ENCODE results near the gene ERICH2.
A peak's percentile ranks its signal among the peaks of the same experiment; 100 is the strongest.

Gene ERICH2

DNA sequence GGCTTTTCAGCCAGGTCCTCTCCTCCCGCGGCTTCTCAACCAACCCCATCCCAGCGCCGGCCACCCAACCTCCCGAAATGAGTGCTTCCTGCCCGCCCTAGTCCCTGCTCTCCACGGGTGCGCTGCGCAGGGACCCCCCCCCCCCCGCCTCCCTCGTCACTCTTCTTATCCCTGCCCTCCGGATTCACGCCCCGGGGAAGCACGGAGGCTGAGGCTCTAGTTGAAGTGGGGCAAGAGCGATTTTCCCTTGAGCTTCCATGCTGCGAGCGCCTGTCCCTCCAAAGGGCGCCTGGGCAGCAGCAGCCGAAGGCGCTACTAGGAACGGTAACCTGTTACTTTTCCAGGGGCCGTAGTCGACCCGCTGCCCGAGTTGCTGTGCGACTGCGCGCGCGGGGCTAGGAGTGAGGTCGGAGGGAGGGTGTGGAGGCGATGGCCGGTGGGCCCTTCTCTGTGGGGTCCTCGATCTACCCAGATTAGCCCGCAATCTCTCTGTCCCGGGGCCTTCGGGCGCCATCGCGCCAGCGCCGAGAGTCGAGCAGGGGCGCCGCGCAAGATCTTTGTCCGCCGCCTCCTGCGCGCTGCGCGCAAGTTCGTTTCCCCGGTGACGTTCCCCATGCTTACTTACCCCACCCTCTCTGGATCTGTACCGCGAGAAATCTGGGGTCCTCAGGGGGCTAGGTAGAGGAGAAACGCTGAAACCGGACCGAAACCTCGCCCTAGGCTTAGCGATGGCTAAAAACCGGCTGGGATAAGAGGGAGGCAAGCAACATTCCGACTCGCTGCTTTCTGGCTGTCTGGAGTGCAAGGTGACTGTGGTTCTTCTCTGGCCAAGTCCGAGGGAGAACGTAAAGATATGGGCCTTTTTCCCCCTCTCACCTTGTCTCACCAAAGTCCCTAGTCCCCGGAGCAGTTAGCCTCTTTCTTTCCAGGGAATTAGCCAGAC lies 47.2 kb downstream of the ERICH2 start:
- Histone ChIP-seq H3K4me2 (peak overlapping the region; percentile 92 to 100 (median 98)), H3K27me3 (peaks cover 96 to 98% (median 97%) of the 10 kb centered on the region in 11 experiments), H3K4me1 (peaks cover 17 to 45% (median 34%) of the 10 kb centered on the region in 10 experiments), H3K4me3 (peak overlapping the region; percentile 51 to 68 (median 58)), H3K9me3 (replicated peaks in 1 of 11) (peaks cover 9 to 41% (median 30%) of the 10 kb centered on the region in 11 experiments), H3K9ac (peak overlapping the region in 7 of 11 experiments; percentile 21 to 47 (median 28); a peak in 6 of 22 replicates), H3K27ac (no peak overlapping the region), H3K36me3 (no peaks in the 10 kb centered on the region), H4K20me1 (peaks cover 0 to 64% (median 26%) of the 10 kb centered on the region in 11 experiments; a peak in 15 of 22 replicates)
- TF ChIP-seq Cebpa-rat (IDR thresholded peaks at IDR 0.05), result no peak

GRCh38 chr2:170818036-170818751 lies 48.0 kb downstream of the ERICH2 start:
- H3K36me3 ChIP-seq, result no peaks in the 10 kb centered on the region
- no peak for TF ChIP-seq Cebpa-rat (IDR thresholded peaks at IDR 0.05)
- no peak overlapping the region for H3K9ac ChIP-seq
- no peak overlapping the region for H3K4me2 ChIP-seq
- no peak overlapping the region for H3K27ac ChIP-seq
- H3K4me3 ChIP-seq, result no peak overlapping the region
- H3K9me3 ChIP-seq (replicated peaks in 1 of 11), result peaks cover 17 to 49% (median 39%) of the 10 kb centered on the region in 11 experiments
- H4K20me1 ChIP-seq, result peaks cover 0 to 69% (median 24%) of the 10 kb centered on the region in 11 experiments; a peak in 15 of 22 replicates
- peaks cover 100% of the 10 kb centered on the region in 11 experiments for H3K27me3 ChIP-seq
- peaks cover 17 to 45% (median 34%) of the 10 kb centered on the region in 10 experiments for H3K4me1 ChIP-seq

- Histone ChIP-seq H3K27me3 (peaks cover 100% of the 10 kb centered on the region in 11 experiments), H3K4me2 (no peak overlapping the region), H4K20me1 (peaks cover 0 to 62% (median 20%) of the 10 kb centered on the region in 11 experiments; a peak in 15 of 22 replicates), H3K4me1 (peaks cover 17 to 43% (median 34%) of the 10 kb centered on the region in 10 experiments), H3K4me3 (no peak overlapping the region), H3K9ac (no peak overlapping the region), H3K9me3 (replicated peaks in 1 of 11) (peaks cover 19 to 56% (median 40%) of the 10 kb centered on the region in 11 experiments), H3K36me3 (no peaks in the 10 kb centered on the region), H3K27ac (no peak overlapping the region)
- no peak for TF ChIP-seq Cebpa-rat (IDR thresholded peaks at IDR 0.05)
Observed at GRCh38 chr2:170818752-170819470, 48.7 kb downstream of the ERICH2 start.

DNA sequence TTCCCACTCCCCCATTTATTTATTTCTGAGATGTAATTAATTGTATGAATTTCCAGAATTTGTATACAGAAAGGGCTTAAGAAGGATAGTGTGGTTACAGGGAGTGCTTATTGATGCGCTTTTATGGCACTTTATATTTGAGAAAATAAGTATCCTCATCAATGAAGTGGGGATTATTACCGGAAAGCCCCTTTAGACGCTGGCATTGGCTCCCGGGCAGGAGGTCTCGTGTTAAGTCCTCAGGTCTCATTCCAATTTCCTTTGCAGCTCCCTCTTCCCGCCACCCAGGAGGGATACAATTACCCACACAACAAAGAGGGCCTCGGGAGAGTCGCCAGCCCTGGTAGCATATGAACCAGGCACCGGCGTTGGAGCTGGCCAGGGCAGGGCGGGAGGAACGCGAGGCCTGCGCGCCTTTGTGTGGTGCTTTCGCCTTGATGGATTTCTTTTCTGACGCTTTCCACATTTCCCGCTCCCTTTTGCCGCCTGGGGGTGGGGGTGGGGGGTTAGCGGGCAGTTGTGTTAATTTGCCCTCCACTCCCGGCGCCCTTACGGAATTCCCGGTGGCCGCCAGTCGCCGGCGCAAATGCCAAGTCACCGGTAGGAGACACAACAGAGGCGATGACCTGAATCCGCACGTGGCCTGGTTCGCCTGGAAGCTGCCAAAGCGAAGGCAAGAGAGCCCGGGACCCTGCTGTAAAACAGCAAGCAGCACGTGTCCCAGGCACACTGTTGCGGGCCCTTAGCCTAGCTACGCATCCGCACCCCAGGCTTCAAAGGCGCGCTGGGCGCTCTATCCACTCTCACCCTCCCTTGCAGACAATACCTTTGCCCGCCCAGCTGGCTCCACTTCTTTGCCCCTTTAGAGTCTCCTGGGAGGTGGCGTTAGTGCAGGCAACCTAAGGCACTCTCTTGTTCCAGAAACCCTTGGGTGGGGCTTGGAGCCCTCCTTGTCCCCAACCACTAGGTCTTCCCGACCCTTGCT lies 49.8 kb downstream of the ERICH2 start:
- Histone ChIP-seq H3K36me3 (no peaks in the 10 kb centered on the region), H3K4me3 (peak overlapping the region in 6 of 10 experiments; percentile 2 to 24 (median 13); a peak in 4 of 20 replicates), H3K4me1 (peaks cover 17 to 44% (median 34%) of the 10 kb centered on the region in 10 experiments), H3K9ac (no peak overlapping the region), H3K27ac (no peak overlapping the region), H4K20me1 (peaks cover 0 to 55% (median 17%) of the 10 kb centered on the region in 11 experiments; a peak in 15 of 22 replicates), H3K27me3 (peaks cover 99 to 100% (median 100%) of the 10 kb centered on the region in 11 experiments), H3K9me3 (replicated peaks in 1 of 11) (peaks cover 19 to 59% (median 40%) of the 10 kb centered on the region in 11 experiments), H3K4me2 (peak overlapping the region in 10 of 11 experiments; percentile 8 to 56 (median 49); a peak in 10 of 22 replicates)
- TF ChIP-seq Cebpa-rat (IDR thresholded peaks at IDR 0.05), result no peak

GRCh38 chr2:170820757-170821530 lies 50.8 kb downstream of the ERICH2 start:
- no peak overlapping the region for H3K9ac ChIP-seq
- H3K36me3 ChIP-seq, result no peaks in the 10 kb centered on the region
- peaks cover 11 to 38% (median 29%) of the 10 kb centered on the region in 10 experiments for H3K4me1 ChIP-seq
- peak overlapping the region; percentile 8 to 56 (median 48); a peak in 20 of 22 replicates for H3K4me2 ChIP-seq
- H4K20me1 ChIP-seq, result peaks cover 0 to 46% (median 11%) of the 10 kb centered on the region in 11 experiments; a peak in 12 of 22 replicates
- peaks cover 19 to 59% (median 40%) of the 10 kb centered on the region in 11 experiments for H3K9me3 ChIP-seq (replicated peaks in 1 of 11)
- TF ChIP-seq Cebpa-rat (IDR thresholded peaks at IDR 0.05), result no peak
- H3K4me3 ChIP-seq, result peak overlapping the region in 7 of 10 experiments; percentile 7 to 24 (median 17); a peak in 10 of 20 replicates
- H3K27ac ChIP-seq, result no peak overlapping the region
- peaks cover 96 to 100% (median 100%) of the 10 kb centered on the region in 11 experiments for H3K27me3 ChIP-seq

DNA sequence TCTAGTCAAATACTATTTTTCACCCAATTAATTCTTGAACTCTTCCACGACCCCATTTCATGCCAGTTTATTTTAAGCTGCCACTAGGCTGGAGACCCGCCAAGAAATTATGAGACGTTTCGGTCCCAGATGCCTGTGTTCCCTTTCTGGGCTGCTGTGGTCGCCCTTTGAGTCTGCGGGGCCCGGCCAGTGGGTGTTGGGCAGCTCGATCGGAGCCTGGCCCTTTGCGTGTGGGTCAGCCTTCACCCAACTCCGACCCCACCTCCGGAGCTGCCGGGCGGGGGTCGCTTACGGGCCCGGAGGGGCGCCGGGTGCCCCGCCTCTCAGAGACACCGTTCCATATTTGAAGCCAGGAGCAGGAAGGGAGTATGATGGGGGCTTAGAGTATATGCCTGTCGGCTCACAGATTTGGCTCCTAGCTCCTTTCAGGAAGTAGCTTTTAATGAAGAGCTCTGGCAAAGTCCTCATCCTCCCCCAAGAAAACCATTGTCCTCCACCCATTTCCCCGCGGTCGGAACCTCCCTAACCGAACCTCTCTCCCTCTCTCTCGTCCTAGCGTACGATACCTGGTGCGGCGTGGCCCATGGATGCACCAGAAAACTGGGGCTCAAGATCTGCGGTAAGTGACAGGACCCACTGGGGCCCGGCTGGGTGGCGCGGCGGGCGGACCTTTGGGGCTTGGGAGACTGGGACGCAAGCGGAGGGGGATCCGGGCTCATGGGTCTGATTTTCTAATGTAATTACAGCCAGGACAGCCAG lies 51.5 kb downstream of the ERICH2 start:
- Histone ChIP-seq H3K4me2 (peak overlapping the region in 10 of 11 experiments; percentile 18 to 56 (median 48); a peak in 18 of 22 replicates), H3K4me3 (peak overlapping the region in 3 of 10 experiments; percentile 13 to 17 (median 13); a peak in 4 of 20 replicates), H4K20me1 (peaks cover 0 to 42% (median 8%) of the 10 kb centered on the region in 11 experiments; a peak in 12 of 22 replicates), H3K36me3 (no peaks in the 10 kb centered on the region), H3K9ac (no peak overlapping the region), H3K27me3 (peaks cover 92 to 100% (median 99%) of the 10 kb centered on the region in 11 experiments), H3K27ac (no peak overlapping the region), H3K9me3 (replicated peaks in 1 of 11) (peaks cover 19 to 59% (median 40%) of the 10 kb centered on the region in 11 experiments), H3K4me1 (peaks cover 8 to 33% (median 25%) of the 10 kb centered on the region in 10 experiments; a peak in 19 of 20 replicates)
- TF ChIP-seq Cebpa-rat (IDR thresholded peaks at IDR 0.05), result no peak

All from BLaER1 treated with 17β-estradiol and CSF1 and Interleukin-3, amounts not matched to agents 10 nM and 100 nM (cell line).